K562 (cell line): ENCODE measurements around the gene SMG7. TPM values are rescaled to one million over a fixed set of nuclear protein-coding genes. Genes with fewer than 3 reads are reported as not detected.
A peak's percentile ranks its signal among the peaks of the same experiment; 100 is the strongest.

ENCODE experiments used
- ATAC-seq: fragments of 200-7000 bp; cut with Tn5 transposase; 3 replicates; pipeline ENCODE4 v1.9.1; 2020; ENCODE audit warnings: moderate library complexity
- BruUV-seq: library from RNA; stranded (reverse); fragments of 400-500 nt; replicated peaks from 2 replicates; lab custom pipeline; 2021; lab: Mats Ljungman, UMichigan
- CTCF ChIA-PET: fragments of 300-600 bp; formaldehyde crosslinking; extraction: SDS; loops from one replicate; lab custom pipeline; 2021; ENCODE audit warnings: low intra/inter-chr PET ratio; lab: Yijun Ruan, JAX
- POLR2A ChIA-PET: fragments of 300-600, 350-650 bp; sonication (Branson Sonifier 250); formaldehyde crosslinking; extraction: SDS; loops from one replicate; lab custom pipeline; 2021; ENCODE audit warnings: antibody characterized with exemption, inconsistent platforms; lab: Yijun Ruan, JAX
- DNase-seq, 4 experiments: peaks; one replicate each; pipeline versions ENCODE4 v3.0.0 to v3.0.0-alpha.2; 2011 to 2018; ENCODE audit warnings: low spot score in 3 of 4, mixed read lengths in 3 of 4; ENCODE audit errors: extremely low read depth in 1 of 4
- FAIRE-seq: peaks from 2 replicates; lab custom pipeline; 2011; peaks lifted over from hg19 to GRCh38; lab: Jason Lieb, UNC
- H2AFZ ChIP-seq: 2 replicates; pipeline ENCODE4 v1.6.0; 2011; ENCODE audit warnings: low read depth, low read length, control low read depth, inconsistent platforms
- H3K27ac ChIP-seq: fragments of 200-600 bp; 3 replicates; pipeline ENCODE4 v1.8.0; 2011; ENCODE audit warnings: low read depth, mild to moderate bottlenecking, control low read depth, inconsistent platforms, low read length, moderate library complexity, mixed read lengths; ENCODE audit errors: extremely low read depth
- H3K27me3 ChIP-seq, 2 experiments: fragments of 300-600 bp in 1 of 2; 2 replicates in 1 of 2; 3 replicates in 1 of 2; pipeline versions ENCODE4 v1.6.0 to v1.8.0; 2011; ENCODE audit warnings: inconsistent platforms in 2 of 2, low read length in 2 of 2, mild to moderate bottlenecking in 1 of 2, mixed read lengths in 1 of 2, moderate library complexity in 1 of 2; ENCODE audit not compliant: control insufficient read depth in 2 of 2, insufficient read depth in 2 of 2
- H3K36me3 ChIP-seq: fragments of 300-600 bp; 3 replicates; pipeline ENCODE4 v1.8.0; 2011; ENCODE audit warnings: mild to moderate bottlenecking, low read length, inconsistent platforms; ENCODE audit not compliant: control insufficient read depth, insufficient read depth
- H3K4me1 ChIP-seq, 2 experiments: fragments of 200-600 bp in 1 of 2; replicated peaks in 1 of 2; 2 replicates in 1 of 2; 3 replicates in 1 of 2; pipeline versions ENCODE4 v1.5.1 to v1.8.0; 2011; ENCODE audit warnings: inconsistent platforms in 2 of 2, low read length in 2 of 2, mild to moderate bottlenecking in 1 of 2, mixed read lengths in 1 of 2, moderate library complexity in 1 of 2; ENCODE audit not compliant: control insufficient read depth in 2 of 2, insufficient read depth in 2 of 2
- H3K4me2 ChIP-seq: 2 replicates; pipeline ENCODE4 v1.6.1; 2011; ENCODE audit warnings: low read length, control low read depth, inconsistent platforms, mixed read lengths; ENCODE audit not compliant: insufficient read depth
- H3K4me3 ChIP-seq: fragments of 200-600 bp; sonication (generic), shearing (Covaris generic); 2 replicates; pipeline ENCODE4 v1.5.1; 2016; ENCODE audit warnings: control low read depth, inconsistent platforms
- H3K79me2 ChIP-seq: fragments of 200-600 bp; 3 replicates; pipeline ENCODE4 v1.8.0; 2011; ENCODE audit warnings: low read length, inconsistent platforms; ENCODE audit not compliant: control insufficient read depth, insufficient read depth
- H3K9ac ChIP-seq, 2 experiments: 2 replicates each; pipeline versions ENCODE4 v1.6.0 to v1.6.1; 2011; ENCODE audit warnings: low read depth in 2 of 2, low read length in 2 of 2, control low read depth in 1 of 2, inconsistent platforms in 1 of 2, mild to moderate bottlenecking in 1 of 2, mixed read lengths in 1 of 2; ENCODE audit not compliant: insufficient read depth in 1 of 2
- H3K9me1 ChIP-seq: one replicate; pipeline ENCODE4 v1.6.0; 2011; ENCODE audit warnings: inconsistent platforms, mild to moderate bottlenecking, low read length, moderate library complexity; ENCODE audit not compliant: control insufficient read depth, insufficient read depth
- H3K9me3 ChIP-seq: replicated peaks from 2 replicates; pipeline ENCODE4 v1.5.1; 2011; ENCODE audit warnings: low read depth, low read length, inconsistent platforms; ENCODE audit not compliant: control insufficient read depth, insufficient read depth
- H4K20me1 ChIP-seq: replicated peaks from 2 replicates; pipeline ENCODE4 v1.6.1; 2011; ENCODE audit warnings: low read length, inconsistent platforms, mixed read lengths; ENCODE audit not compliant: control insufficient read depth, insufficient read depth
- HDAC3 ChIP-seq: fragments of 450-650 bp; IDR thresholded peaks from 2 replicates; pipeline ENCODE4 v1.6.1; 2018; ENCODE audit warnings: borderline replicate concordance, mild to moderate bottlenecking, moderate library complexity; ENCODE audit not compliant: partially characterized antibody
- ZNF766 ChIP-seq: fragments of 200-800 bp; sonication (Bioruptor generic); conservative IDR thresholded peaks from 2 replicates; pipeline ENCODE4 v1.6.1; 2016; ENCODE audit warnings: missing genetic modification characterization, missing compliant biosample characterization
- WGBS: fragments of 100-300 bp; shearing (Covaris generic); methylation state at CpG from one replicate; pipeline ENCODE4 v1.1.6; 2016; ENCODE audit warnings: low coverage, mixed read lengths; ENCODE audit not compliant: insufficient coverage; ENCODE audit errors: missing lambda C conversion rate; 5-methylcytosine and 5-hydroxymethylcytosine counted together
- in situ Hi-C: fragments of 300-500 bp; cut with MboI; formaldehyde crosslinking; loops from 4 replicates; pipeline ENCODE4 v1.15.0; 2018; ENCODE audit warnings: inconsistent platforms, mixed read lengths
- intact Hi-C: fragments of 100-400 bp; cut with micrococcal nuclease; formaldehyde crosslinking; loops from 2 replicates; pipeline ENCODE4 v1.14.2; 2022
- polyA plus RNA-seq, 8 experiments: library from polyadenylated mRNA; depleted of rRNA in 4 of 8; stranded (reverse) in 5 of 8; unstranded in 3 of 8; fragments of >200 nt; fragmentation: Nextera tagmentation in 2 of 8; fragmentation: Illumina TruSeq in 1 of 8; extraction: Ambion mirVana in 2 of 8; extraction: Trizol in 1 of 8; gene quantifications; 2 replicates each; pipeline versions ENCODE4 v1.2.1 to v1.2.3, GENCODE V29; 2011 to 2014; ENCODE audit warnings: inconsistent platforms in 1 of 8, missing spikeins in 1 of 8
- total RNA-seq, 7 experiments: library from RNA; depleted of rRNA in 6 of 7; stranded (reverse); fragments of >200 nt in 6 of 7; fragmentation: Illumina TruSeq in 2 of 7; extraction: Trizol in 2 of 7; gene quantifications; 2 replicates each; pipeline versions ENCODE4 v1.2.1 to v1.2.3, GENCODE V29; 2011 to 2021; ENCODE audit warnings: low replicate concordance in 1 of 7
- TF ChIP-seq, protein P1 (sequence below): fragments of 450-650 bp; IDR thresholded peaks from 2 replicates; pipeline ENCODE4 v1.6.1; 2016

Gene SMG7
- total and polyA plus RNA-seq, 9 of the 15 experiments (the other 6 are each of a cell fraction or from before 2014, with no cell fraction given) = 12.4 to 74.6 (median 29.0) TPM

DNA sequence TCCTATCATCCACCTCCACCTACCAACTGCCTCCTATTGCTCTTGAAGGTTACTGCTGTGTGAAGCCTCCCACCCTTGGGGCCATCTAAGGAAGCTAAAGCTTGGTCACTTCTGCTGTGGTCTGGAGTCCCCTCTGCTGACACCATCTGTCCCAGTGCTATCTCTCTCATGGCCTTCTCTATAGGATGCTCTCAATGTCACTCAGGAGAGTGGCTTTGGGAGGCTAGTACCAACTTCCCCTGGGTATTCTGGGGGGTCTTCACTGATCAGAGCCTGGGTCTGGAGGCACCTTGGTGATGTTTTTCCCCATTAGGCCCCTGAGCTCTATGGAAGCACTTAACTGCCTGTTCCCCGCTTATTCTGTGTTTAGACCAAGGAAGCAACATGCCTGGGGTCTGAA, 130.2 kb downstream of the SMG7 start:
- H3K4me3 ChIP-seq = no peak overlapping the region
- no peak for TF ChIP-seq ZNF766 (CRISPR knock-in tag)
- TF ChIP-seq HDAC3 = no peak
- TF ChIP-seq, protein P1, sequence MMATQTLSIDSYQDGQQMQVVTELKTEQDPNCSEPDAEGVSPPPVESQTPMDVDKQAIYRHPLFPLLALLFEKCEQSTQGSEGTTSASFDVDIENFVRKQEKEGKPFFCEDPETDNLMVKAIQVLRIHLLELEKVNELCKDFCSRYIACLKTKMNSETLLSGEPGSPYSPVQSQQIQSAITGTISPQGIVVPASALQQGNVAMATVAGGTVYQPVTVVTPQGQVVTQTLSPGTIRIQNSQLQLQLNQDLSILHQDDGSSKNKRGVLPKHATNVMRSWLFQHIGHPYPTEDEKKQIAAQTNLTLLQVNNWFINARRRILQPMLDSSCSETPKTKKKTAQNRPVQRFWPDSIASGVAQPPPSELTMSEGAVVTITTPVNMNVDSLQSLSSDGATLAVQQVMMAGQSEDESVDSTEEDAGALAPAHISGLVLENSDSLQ = peak; percentile 20; the same call in 1 of the 2 replicates
- H3K27ac ChIP-seq = no peak overlapping the region
- no peak for ATAC-seq
- no peak overlapping the region for H3K4me2 ChIP-seq
- no peak for DNase-seq
- CTCF ChIA-PET = no interaction called here
- no peak overlapping the region for H3K9ac ChIP-seq
- no peaks in the 10 kb centered on the region for H3K9me1 ChIP-seq
- POLR2A ChIA-PET = no interaction called here
- H3K9me3 ChIP-seq = no peaks in the 10 kb centered on the region
- H4K20me1 ChIP-seq = no peaks in the 10 kb centered on the region
- peaks cover 14 to 32% of the 10 kb centered on the region in 2 experiments; a peak in 4 of 5 replicates for H3K27me3 ChIP-seq
- intact Hi-C loops (no loop called here), in situ Hi-C loops (loop anchor here (25.0 kb wide), 1 partner anchor 640 kb away; the partner anchor contains the start of gene SHCBP1L)
- H2AFZ ChIP-seq = no peak overlapping the region
- no peaks in the 10 kb centered on the region for H3K36me3 ChIP-seq
- H3K79me2 ChIP-seq = no peaks in the 10 kb centered on the region
- WGBS = 7% methylated on average over 1 of the region's 1 CpG
- BruUV-seq = no TSS peak
- H3K4me1 ChIP-seq = peaks cover 0 to 7% of the 10 kb centered on the region in 2 experiments; a peak in 2 of 5 replicates
- FAIRE-seq = no peak

Other genes with a start within 250 kb of the SMG7 start
- gene NMNAT2, start 54.1 kb upstream of the SMG7 start, total RNA-seq (2014; rRNA removed) = not detected in 2 replicates
- not detected in 2 replicates for gene NMNAT2, start 54.1 kb upstream of the SMG7 start, total RNA-seq (2014; rRNA removed; fragmentation: Illumina TruSeq; extraction: Trizol)
- gene NMNAT2, start 54.1 kb upstream of the SMG7 start, total RNA-seq (2015; rRNA removed; fragmentation: Illumina TruSeq; extraction: Trizol) = not detected in 2 replicates
- not detected in 2 replicates for gene NMNAT2, start 54.1 kb upstream of the SMG7 start, total RNA-seq (2021)
- gene NMNAT2, start 54.1 kb upstream of the SMG7 start, polyA plus RNA-seq (2011; rRNA removed) = not detected in 2 replicates
- gene NMNAT2, start 54.1 kb upstream of the SMG7 start, polyA plus RNA-seq (2014; fragmentation: Illumina TruSeq; extraction: Trizol) = not detected in 2 replicates
- not detected for gene NMNAT2, start 54.1 kb upstream of the SMG7 start, polyA plus RNA-seq (2014; fragmentation: Nextera tagmentation; extraction: Ambion mirVana)
- not detected in 2 replicates for gene NMNAT2, start 54.1 kb upstream of the SMG7 start, polyA plus RNA-seq (2014; rRNA removed)
- gene NCF2, start 118.0 kb downstream of the SMG7 start, total RNA-seq (2014; rRNA removed) = 0.18 TPM in 1 of 2 replicates, not detected in the other
- gene NCF2, start 118.0 kb downstream of the SMG7 start, total RNA-seq (2014; rRNA removed; fragmentation: Illumina TruSeq; extraction: Trizol) = 0.07 and 0.19 TPM in 2 replicates
- gene NCF2, start 118.0 kb downstream of the SMG7 start, total RNA-seq (2015; rRNA removed; fragmentation: Illumina TruSeq; extraction: Trizol) = 0.49 and 0.54 TPM in 2 replicates
- 0.38 and 0.42 TPM in 2 replicates for gene NCF2, start 118.0 kb downstream of the SMG7 start, total RNA-seq (2021)
- gene NCF2, start 118.0 kb downstream of the SMG7 start, polyA plus RNA-seq (2011; rRNA removed) = 0.26 TPM in 1 of 2 replicates, not detected in the other
- gene NCF2, start 118.0 kb downstream of the SMG7 start, polyA plus RNA-seq (2014; fragmentation: Illumina TruSeq; extraction: Trizol) = 0.07 TPM in 1 of 2 replicates, not detected in the other
- under 1 TPM in 1 of 2 experiments, not detected in 1; 0.10 TPM for gene NCF2, start 118.0 kb downstream of the SMG7 start, polyA plus RNA-seq (2014; fragmentation: Nextera tagmentation; extraction: Ambion mirVana)
- gene NCF2, start 118.0 kb downstream of the SMG7 start, polyA plus RNA-seq (2014; rRNA removed) = 0.15 TPM in 1 of 2 replicates, not detected in the other
- gene ARPC5, start 163.3 kb downstream of the SMG7 start, total RNA-seq (2014; rRNA removed) = 91.6 and 175 TPM in 2 replicates
- gene ARPC5, start 163.3 kb downstream of the SMG7 start, total RNA-seq (2014; rRNA removed; fragmentation: Illumina TruSeq; extraction: Trizol) = 91.6 and 104 TPM in 2 replicates
- 109 and 133 TPM in 2 replicates for gene ARPC5, start 163.3 kb downstream of the SMG7 start, total RNA-seq (2015; rRNA removed; fragmentation: Illumina TruSeq; extraction: Trizol)
- 88.1 and 91.7 TPM in 2 replicates for gene ARPC5, start 163.3 kb downstream of the SMG7 start, total RNA-seq (2021)
- 112 and 150 TPM in 2 replicates for gene ARPC5, start 163.3 kb downstream of the SMG7 start, polyA plus RNA-seq (2011; rRNA removed)
- 95.1 and 98.0 TPM in 2 replicates for gene ARPC5, start 163.3 kb downstream of the SMG7 start, polyA plus RNA-seq (2014; fragmentation: Illumina TruSeq; extraction: Trizol)
- gene ARPC5, start 163.3 kb downstream of the SMG7 start, polyA plus RNA-seq (2014; fragmentation: Nextera tagmentation; extraction: Ambion mirVana) = 10 to 100 TPM; 71.8 to 83.9 TPM
- 74.0 and 79.0 TPM in 2 replicates for gene ARPC5, start 163.3 kb downstream of the SMG7 start, polyA plus RNA-seq (2014; rRNA removed)
- not detected in 2 replicates for gene APOBEC4, start 180.8 kb downstream of the SMG7 start, total RNA-seq (2014; rRNA removed)
- gene APOBEC4, start 180.8 kb downstream of the SMG7 start, total RNA-seq (2014; rRNA removed; fragmentation: Illumina TruSeq; extraction: Trizol) = not detected in 2 replicates
- gene APOBEC4, start 180.8 kb downstream of the SMG7 start, total RNA-seq (2015; rRNA removed; fragmentation: Illumina TruSeq; extraction: Trizol) = not detected in 2 replicates
- not detected in 2 replicates for gene APOBEC4, start 180.8 kb downstream of the SMG7 start, total RNA-seq (2021)
- not detected in 2 replicates for gene APOBEC4, start 180.8 kb downstream of the SMG7 start, polyA plus RNA-seq (2011; rRNA removed)
- not detected in 2 replicates for gene APOBEC4, start 180.8 kb downstream of the SMG7 start, polyA plus RNA-seq (2014; fragmentation: Illumina TruSeq; extraction: Trizol)
- gene APOBEC4, start 180.8 kb downstream of the SMG7 start, polyA plus RNA-seq (2014; fragmentation: Nextera tagmentation; extraction: Ambion mirVana) = not detected
- not detected in 2 replicates for gene APOBEC4, start 180.8 kb downstream of the SMG7 start, polyA plus RNA-seq (2014; rRNA removed)